Vagina (tissue), 2 donors: ENCODE data around the gene ABHD12. TPM values are rescaled to one million over a fixed set of nuclear protein-coding genes. Genes with fewer than 3 reads are reported as not detected.

Experiments used
- DNase-seq, 2 donors: peaks; one replicate each; pipeline ENCODE4 v3.0.0-alpha.2; 2017; ENCODE audit errors: extremely low spot score in 2 of 2
- H3K27ac ChIP-seq: fragments of 200-600 bp; sonication (generic); one replicate; pipeline ENCODE4 v1.5.1; 2019
- H3K27me3 ChIP-seq: fragments of 200-600 bp; sonication (generic); one replicate; pipeline ENCODE4 v1.5.1; 2019
- H3K36me3 ChIP-seq, 2 donors: fragments of 200-600 bp; sonication (generic); one replicate each; pipeline ENCODE4 v1.5.1; 2017 to 2019
- H3K4me1 ChIP-seq: fragments of 200-600 bp; sonication (generic); one replicate; pipeline ENCODE4 v1.5.1; 2019
- H3K4me3 ChIP-seq, 2 donors: fragments of 200-600 bp; sonication (generic); 1 replicate in 1 of 2; 2 replicates in 1 of 2; pipeline ENCODE4 v1.5.1; 2016 to 2019
- H3K9me3 ChIP-seq: fragments of 200-600 bp; sonication (generic); one replicate; pipeline ENCODE4 v1.5.1; 2019
- CTCF ChIP-seq, 3 experiments: fragments of 450-650 bp in 2 of 3; fragments of 200-600 bp in 1 of 3; sonication (generic) in 1 of 3; IDR thresholded peaks; one replicate each; pipeline ENCODE4 v1.5.1; 2017 to 2019; ENCODE audit warnings: antibody characterized with exemption in 3 of 3, mild to moderate bottlenecking in 2 of 3, moderate library complexity in 2 of 3
- POLR2A ChIP-seq, 2 donors: fragments of 450-650 bp; IDR thresholded peaks; one replicate each; pipeline ENCODE4 v1.6.1; 2017; ENCODE audit warnings: antibody characterized with exemption in 2 of 2, mild to moderate bottlenecking in 2 of 2, moderate library complexity in 2 of 2
- POLR2AphosphoS5 ChIP-seq, 2 donors: sonication (generic); formaldehyde crosslinking; IDR thresholded peaks; one replicate each; pipeline ENCODE4 v1.9.0; 2017; ENCODE audit warnings: antibody characterized with exemption in 2 of 2, mild to moderate bottlenecking in 2 of 2, low read depth in 1 of 2; ENCODE audit not compliant: insufficient read depth in 1 of 2
- intact Hi-C: fragments of 100-400 bp; cut with DNase I; formaldehyde crosslinking; loops from one replicate; pipeline ENCODE4 v1.15.1; 2023
- total RNA-seq: library from RNA; depleted of rRNA; stranded (reverse); fragments of >200 nt; gene quantifications from one replicate; pipeline ENCODE4 v1.2.3, GENCODE V29; 2016

The ABHD12 gene
- total RNA-seq, 1 donor from 2014 or later = 36.6 TPM

GRCh38 chr20:25287631-25288290 is 102.9 kb downstream of the ABHD12 start:
- H3K9me3 ChIP-seq = no peaks in the 10 kb centered on the region
- no peak overlapping the region for H3K4me3 ChIP-seq
- TF ChIP-seq POLR2AphosphoS5 (IDR thresholded peaks at IDR 0.05; ENCODE audit: insufficient read depth in 1 of 2, low read depth in 1 of 2) (no peak), CTCF (IDR thresholded peaks at IDR 0.05) (no peak), POLR2A (IDR thresholded peaks at IDR 0.05) (no peak)
- intact Hi-C loops = no loop called here
- peaks cover 0 to 78% of the 10 kb centered on the region in 2 donors for H3K36me3 ChIP-seq
- H3K4me1 ChIP-seq = no peaks in the 10 kb centered on the region
- H3K27ac ChIP-seq = no peak overlapping the region
- H3K27me3 ChIP-seq = no peaks in the 10 kb centered on the region
- no peak for DNase-seq

GRCh38 chr20:25286917-25287316 is 103.7 kb downstream of the ABHD12 start:
- no peak for TF ChIP-seq POLR2A (IDR thresholded peaks at IDR 0.05)
- no peak for TF ChIP-seq CTCF (IDR thresholded peaks at IDR 0.05)
- TF ChIP-seq POLR2AphosphoS5 (IDR thresholded peaks at IDR 0.05; ENCODE audit: insufficient read depth in 1 of 2, low read depth in 1 of 2) = no peak
- intact Hi-C loops = no loop called here
- no peak for DNase-seq

GRCh38 chr20:25285856-25286798 is 104.5 kb downstream of the ABHD12 start:
- intact Hi-C loops = no loop called here
- peaks cover 0 to 82% of the 10 kb centered on the region in 2 donors for H3K36me3 ChIP-seq
- no peak for DNase-seq
- no peaks in the 10 kb centered on the region for H3K27me3 ChIP-seq
- H3K27ac ChIP-seq = no peak overlapping the region
- no peak overlapping the region for H3K4me3 ChIP-seq
- no peaks in the 10 kb centered on the region for H3K9me3 ChIP-seq
- H3K4me1 ChIP-seq = no peaks in the 10 kb centered on the region
- no peak for TF ChIP-seq POLR2AphosphoS5 (IDR thresholded peaks at IDR 0.05; ENCODE audit: insufficient read depth in 1 of 2, low read depth in 1 of 2)

More at GRCh38 chr20:25286917-25287316, 103.7 kb downstream of the ABHD12 start:
- no peak overlapping the region for H3K27ac ChIP-seq
- H3K4me1 ChIP-seq = no peaks in the 10 kb centered on the region
- peaks cover 0 to 82% of the 10 kb centered on the region in 2 donors for H3K36me3 ChIP-seq
- H3K27me3 ChIP-seq = no peaks in the 10 kb centered on the region
- H3K4me3 ChIP-seq = no peak overlapping the region
- no peaks in the 10 kb centered on the region for H3K9me3 ChIP-seq

- no peaks in the 10 kb centered on the region for H3K27me3 ChIP-seq
- H3K27ac ChIP-seq = no peak overlapping the region
- no peak for DNase-seq
- H3K4me3 ChIP-seq = no peak overlapping the region
- intact Hi-C loops = no loop called here
- H3K4me1 ChIP-seq = no peaks in the 10 kb centered on the region
- H3K36me3 ChIP-seq = peaks cover 0 to 83% of the 10 kb centered on the region in 2 donors
- no peaks in the 10 kb centered on the region for H3K9me3 ChIP-seq
- no peak for TF ChIP-seq POLR2A (IDR thresholded peaks at IDR 0.05)
- no peak for TF ChIP-seq POLR2AphosphoS5 (IDR thresholded peaks at IDR 0.05; ENCODE audit: insufficient read depth in 1 of 2, low read depth in 1 of 2)
- TF ChIP-seq CTCF (IDR thresholded peaks at IDR 0.05) = no peak
These were observed 105.5 kb downstream of the ABHD12 start for GRCh38 chr20:25285091-25285647.

GRCh38 chr20:25284131-25284601 is 106.5 kb downstream of the ABHD12 start:
- Histone ChIP-seq H3K4me3 (no peak overlapping the region), H3K27me3 (no peaks in the 10 kb centered on the region), H3K4me1 (no peaks in the 10 kb centered on the region), H3K36me3 (peaks cover 0 to 92% of the 10 kb centered on the region in 2 donors), H3K27ac (no peak overlapping the region), H3K9me3 (no peaks in the 10 kb centered on the region)
- no peak for TF ChIP-seq CTCF (IDR thresholded peaks at IDR 0.05)
- TF ChIP-seq POLR2A (IDR thresholded peaks at IDR 0.05) = no peak
- TF ChIP-seq POLR2AphosphoS5 (IDR thresholded peaks at IDR 0.05; ENCODE audit: insufficient read depth in 1 of 2, low read depth in 1 of 2) = no peak
- DNase-seq = no peak
- intact Hi-C loops = no loop called here
